K562 (cell line): ENCODE measurements around the gene ZNF316. TPM values are rescaled to one million over a fixed set of nuclear protein-coding genes. Genes with fewer than 3 reads are reported as not detected.
A peak's percentile ranks its signal among the peaks of the same experiment; 100 is the strongest.

Source experiments
- ATAC-seq: fragments of 200-7000 bp; cut with Tn5 transposase; 3 replicates; pipeline ENCODE4 v1.9.1; 2020; ENCODE audit warnings: moderate library complexity
- BruUV-seq: library from RNA; stranded (reverse); fragments of 400-500 nt; replicated peaks from 2 replicates; lab custom pipeline; 2021; lab: Mats Ljungman, UMichigan
- CTCF ChIA-PET: fragments of 300-600 bp; formaldehyde crosslinking; extraction: SDS; loops from one replicate; lab custom pipeline; 2021; ENCODE audit warnings: low intra/inter-chr PET ratio; lab: Yijun Ruan, JAX
- POLR2A ChIA-PET: fragments of 300-600, 350-650 bp; sonication (Branson Sonifier 250); formaldehyde crosslinking; extraction: SDS; loops from one replicate; lab custom pipeline; 2021; ENCODE audit warnings: antibody characterized with exemption, inconsistent platforms; lab: Yijun Ruan, JAX
- DNase-seq, 4 experiments: peaks; one replicate each; pipeline versions ENCODE4 v3.0.0 to v3.0.0-alpha.2; 2011 to 2018; ENCODE audit warnings: low spot score in 3 of 4, mixed read lengths in 3 of 4; ENCODE audit errors: extremely low read depth in 1 of 4
- FAIRE-seq: peaks from 2 replicates; lab custom pipeline; 2011; peaks lifted over from hg19 to GRCh38; lab: Jason Lieb, UNC
- H2AFZ ChIP-seq: 2 replicates; pipeline ENCODE4 v1.6.0; 2011; ENCODE audit warnings: low read depth, low read length, control low read depth, inconsistent platforms
- H3K27ac ChIP-seq: fragments of 200-600 bp; 3 replicates; pipeline ENCODE4 v1.8.0; 2011; ENCODE audit warnings: low read depth, mild to moderate bottlenecking, control low read depth, inconsistent platforms, low read length, moderate library complexity, mixed read lengths; ENCODE audit errors: extremely low read depth
- H3K27me3 ChIP-seq, 2 experiments: fragments of 300-600 bp in 1 of 2; 2 replicates in 1 of 2; 3 replicates in 1 of 2; pipeline versions ENCODE4 v1.6.0 to v1.8.0; 2011; ENCODE audit warnings: inconsistent platforms in 2 of 2, low read length in 2 of 2, mild to moderate bottlenecking in 1 of 2, mixed read lengths in 1 of 2, moderate library complexity in 1 of 2; ENCODE audit not compliant: control insufficient read depth in 2 of 2, insufficient read depth in 2 of 2
- H3K36me3 ChIP-seq: fragments of 300-600 bp; 3 replicates; pipeline ENCODE4 v1.8.0; 2011; ENCODE audit warnings: mild to moderate bottlenecking, low read length, inconsistent platforms; ENCODE audit not compliant: control insufficient read depth, insufficient read depth
- H3K4me1 ChIP-seq, 2 experiments: fragments of 200-600 bp in 1 of 2; replicated peaks in 1 of 2; 2 replicates in 1 of 2; 3 replicates in 1 of 2; pipeline versions ENCODE4 v1.5.1 to v1.8.0; 2011; ENCODE audit warnings: inconsistent platforms in 2 of 2, low read length in 2 of 2, mild to moderate bottlenecking in 1 of 2, mixed read lengths in 1 of 2, moderate library complexity in 1 of 2; ENCODE audit not compliant: control insufficient read depth in 2 of 2, insufficient read depth in 2 of 2
- H3K4me2 ChIP-seq: 2 replicates; pipeline ENCODE4 v1.6.1; 2011; ENCODE audit warnings: low read length, control low read depth, inconsistent platforms, mixed read lengths; ENCODE audit not compliant: insufficient read depth
- H3K4me3 ChIP-seq: fragments of 200-600 bp; sonication (generic), shearing (Covaris generic); 2 replicates; pipeline ENCODE4 v1.5.1; 2016; ENCODE audit warnings: control low read depth, inconsistent platforms
- H3K79me2 ChIP-seq: fragments of 200-600 bp; 3 replicates; pipeline ENCODE4 v1.8.0; 2011; ENCODE audit warnings: low read length, inconsistent platforms; ENCODE audit not compliant: control insufficient read depth, insufficient read depth
- H3K9ac ChIP-seq, 2 experiments: 2 replicates each; pipeline versions ENCODE4 v1.6.0 to v1.6.1; 2011; ENCODE audit warnings: low read depth in 2 of 2, low read length in 2 of 2, control low read depth in 1 of 2, inconsistent platforms in 1 of 2, mild to moderate bottlenecking in 1 of 2, mixed read lengths in 1 of 2; ENCODE audit not compliant: insufficient read depth in 1 of 2
- H3K9me1 ChIP-seq: one replicate; pipeline ENCODE4 v1.6.0; 2011; ENCODE audit warnings: inconsistent platforms, mild to moderate bottlenecking, low read length, moderate library complexity; ENCODE audit not compliant: control insufficient read depth, insufficient read depth
- H3K9me3 ChIP-seq: replicated peaks from 2 replicates; pipeline ENCODE4 v1.5.1; 2011; ENCODE audit warnings: low read depth, low read length, inconsistent platforms; ENCODE audit not compliant: control insufficient read depth, insufficient read depth
- H4K20me1 ChIP-seq: replicated peaks from 2 replicates; pipeline ENCODE4 v1.6.1; 2011; ENCODE audit warnings: low read length, inconsistent platforms, mixed read lengths; ENCODE audit not compliant: control insufficient read depth, insufficient read depth
- U2AF2 ChIP-seq: fragments of 200-400 bp; formaldehyde crosslinking; optimal IDR thresholded peaks from 2 replicates; pipeline ENCODE3; 2017; ENCODE audit warnings: low read depth, mild to moderate bottlenecking, low read length
- ZNF589 ChIP-seq: fragments of 200-800 bp; sonication (Bioruptor generic); IDR thresholded peaks from 2 replicates; pipeline ENCODE4 v1.6.1; 2016; ENCODE audit warnings: low read depth, missing genetic modification characterization, missing compliant biosample characterization
- WGBS: fragments of 100-300 bp; shearing (Covaris generic); methylation state at CpG from one replicate; pipeline ENCODE4 v1.1.6; 2016; ENCODE audit warnings: low coverage, mixed read lengths; ENCODE audit not compliant: insufficient coverage; ENCODE audit errors: missing lambda C conversion rate; 5-methylcytosine and 5-hydroxymethylcytosine counted together
- in situ Hi-C: fragments of 300-500 bp; cut with MboI; formaldehyde crosslinking; loops from 4 replicates; pipeline ENCODE4 v1.15.0; 2018; ENCODE audit warnings: inconsistent platforms, mixed read lengths
- intact Hi-C: fragments of 100-400 bp; cut with micrococcal nuclease; formaldehyde crosslinking; loops from 2 replicates; pipeline ENCODE4 v1.14.2; 2022
- polyA plus RNA-seq, 8 experiments: library from polyadenylated mRNA; depleted of rRNA in 4 of 8; stranded (reverse) in 5 of 8; unstranded in 3 of 8; fragments of >200 nt; fragmentation: Nextera tagmentation in 2 of 8; fragmentation: Illumina TruSeq in 1 of 8; extraction: Ambion mirVana in 2 of 8; extraction: Trizol in 1 of 8; gene quantifications; 2 replicates each; pipeline versions ENCODE4 v1.2.1 to v1.2.3, GENCODE V29; 2011 to 2014; ENCODE audit warnings: inconsistent platforms in 1 of 8, missing spikeins in 1 of 8
- total RNA-seq, 7 experiments: library from RNA; depleted of rRNA in 6 of 7; stranded (reverse); fragments of >200 nt in 6 of 7; fragmentation: Illumina TruSeq in 2 of 7; extraction: Trizol in 2 of 7; gene quantifications; 2 replicates each; pipeline versions ENCODE4 v1.2.1 to v1.2.3, GENCODE V29; 2011 to 2021; ENCODE audit warnings: low replicate concordance in 1 of 7
- TF ChIP-seq, protein P1 (sequence below), 3 experiments: IDR thresholded peaks in 2 of 3; conservative IDR thresholded peaks in 1 of 3; 2 replicates each; pipeline ENCODE4 v1.5.1; 2011 to 2012; ENCODE audit warnings: low read length in 3 of 3, mild to moderate bottlenecking in 3 of 3, control low read depth in 2 of 3, improper control_type of control experiment in 1 of 3, inconsistent platforms in 1 of 3, low read depth in 1 of 3, mixed read lengths in 1 of 3, moderate library complexity in 1 of 3; ENCODE audit not compliant: insufficient read depth in 2 of 3

ZNF316 gene
- total and polyA plus RNA-seq, 9 of the 15 experiments (the other 6 are each of a cell fraction or from before 2014, with no cell fraction given) = 0.10 to 34.0 (median 8.6) TPM

DNA sequence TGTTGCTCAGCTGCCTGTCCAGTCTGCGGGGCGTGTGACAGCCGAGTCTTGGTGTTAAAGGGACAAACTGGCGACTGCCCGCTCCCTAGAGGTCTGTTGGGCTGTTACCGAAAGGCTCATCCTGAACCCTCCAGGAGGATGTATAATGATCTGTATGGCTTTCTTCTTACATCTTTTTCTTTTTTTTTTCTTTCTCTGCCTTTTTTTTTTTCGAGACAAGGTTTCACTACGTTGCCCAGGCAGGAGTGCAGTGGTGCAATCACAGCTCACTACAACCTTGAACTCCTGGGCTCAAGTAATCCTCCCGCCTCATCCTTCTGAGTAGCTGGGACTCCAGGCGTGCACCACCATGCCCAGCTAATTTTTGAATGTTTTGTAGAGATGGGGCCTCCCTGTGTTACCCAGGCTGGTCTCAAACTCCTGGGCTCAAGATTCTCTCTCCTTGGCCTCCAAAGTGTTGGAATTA, 46.4 kb upstream of the ZNF316 start:
- H3K9ac ChIP-seq = peak overlapping the region; percentile 76 to 99; a peak in 3 of 4 replicates
- H3K4me2 ChIP-seq = peak overlapping the region; percentile 96
- H3K79me2 ChIP-seq = peaks cover 16% of the 10 kb centered on the region
- TSS peak; percentile 32 for BruUV-seq
- TF ChIP-seq ZNF589 (CRISPR knock-in tag) = 0 out of 2 replicates have a peak, but pooled peaks have one; percentile 29
- TF ChIP-seq U2AF2 = no peak
- TF ChIP-seq, protein P1, sequence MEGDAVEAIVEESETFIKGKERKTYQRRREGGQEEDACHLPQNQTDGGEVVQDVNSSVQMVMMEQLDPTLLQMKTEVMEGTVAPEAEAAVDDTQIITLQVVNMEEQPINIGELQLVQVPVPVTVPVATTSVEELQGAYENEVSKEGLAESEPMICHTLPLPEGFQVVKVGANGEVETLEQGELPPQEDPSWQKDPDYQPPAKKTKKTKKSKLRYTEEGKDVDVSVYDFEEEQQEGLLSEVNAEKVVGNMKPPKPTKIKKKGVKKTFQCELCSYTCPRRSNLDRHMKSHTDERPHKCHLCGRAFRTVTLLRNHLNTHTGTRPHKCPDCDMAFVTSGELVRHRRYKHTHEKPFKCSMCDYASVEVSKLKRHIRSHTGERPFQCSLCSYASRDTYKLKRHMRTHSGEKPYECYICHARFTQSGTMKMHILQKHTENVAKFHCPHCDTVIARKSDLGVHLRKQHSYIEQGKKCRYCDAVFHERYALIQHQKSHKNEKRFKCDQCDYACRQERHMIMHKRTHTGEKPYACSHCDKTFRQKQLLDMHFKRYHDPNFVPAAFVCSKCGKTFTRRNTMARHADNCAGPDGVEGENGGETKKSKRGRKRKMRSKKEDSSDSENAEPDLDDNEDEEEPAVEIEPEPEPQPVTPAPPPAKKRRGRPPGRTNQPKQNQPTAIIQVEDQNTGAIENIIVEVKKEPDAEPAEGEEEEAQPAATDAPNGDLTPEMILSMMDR (IDR thresholded peaks at IDR 0.05 in 2 of 3, conservative IDR thresholded peaks at IDR 0.05 in 1 of 3; ENCODE audit: insufficient read depth in 2 of 3, low read depth in 1 of 3, low read length in 3 of 3) = peak in 1 of 3 experiments; percentile 25; a peak in 1 of 6 replicates
- TF ChIP-seq, all 486 proteins: peak for 2
- ChIA-PET CTCF (no interaction called here), POLR2A (interaction anchor here (0.5 to 1.6 kb wide), 4 partner anchors 10 to 31 kb away, joined by 3 to 8 read pairs (median 4); no protein-coding TSS in a partner anchor)
- 12% methylated on average over 9 of the region's 10 CpGs for WGBS
- in situ Hi-C loops (no loop called here), intact Hi-C loops (no loop called here)
- no peaks in the 10 kb centered on the region for H3K9me3 ChIP-seq
- H3K4me1 ChIP-seq = peaks cover 7 to 16% of the 10 kb centered on the region in 2 experiments
- ATAC-seq = peak; percentile 73
- FAIRE-seq = peak; percentile 76
- peaks cover 64% of the 10 kb centered on the region for H3K36me3 ChIP-seq
- no peaks in the 10 kb centered on the region for H4K20me1 ChIP-seq
- peak overlapping the region; percentile 80; the same call in 2 of the 3 replicates for H3K27ac ChIP-seq
- peak overlapping the region; percentile 97; the same call in 1 of the 2 replicates for H2AFZ ChIP-seq
- peak overlapping the region; percentile 98 for H3K4me3 ChIP-seq
- H3K9me1 ChIP-seq = peaks cover 5% of the 10 kb centered on the region
- DNase-seq = peak in 1 of 4 experiments; percentile 59
- H3K27me3 ChIP-seq = no peaks in the 10 kb centered on the region
